Nephron (organoid): ENCODE measurements around the gene MYO3B.

Experiments
- H3K27ac Mint-ChIP-seq, 3 experiments: 2 replicates each; pipeline ENCODE4 v1.8.0; 2020; ENCODE audit warnings: mixed read lengths in 3 of 3, mild to moderate bottlenecking in 2 of 3, moderate library complexity in 1 of 3
- H3K27me3 Mint-ChIP-seq: 2 replicates; pipeline ENCODE4 v1.8.0; 2021; ENCODE audit warnings: low read depth, mild to moderate bottlenecking, moderate library complexity, mixed read lengths
- H3K36me3 Mint-ChIP-seq: 2 replicates; pipeline ENCODE4 v1.8.0; 2020; ENCODE audit warnings: low read depth, mixed read lengths
- H3K4me1 Mint-ChIP-seq: 2 replicates; pipeline ENCODE4 v1.8.0; 2020; ENCODE audit warnings: mixed read lengths
- H3K4me3 Mint-ChIP-seq, 3 experiments: 2 replicates each; pipeline ENCODE4 v1.8.0; 2020; ENCODE audit warnings: mild to moderate bottlenecking in 3 of 3, mixed read lengths in 3 of 3, moderate library complexity in 2 of 3
- H3K9me3 Mint-ChIP-seq: 2 replicates; pipeline ENCODE4 v1.8.0; 2020; ENCODE audit warnings: mixed read lengths
- TF ChIP-seq, protein P1 (sequence below), 3 experiments: fragments of 200-600 bp; sonication (generic); IDR thresholded peaks; one replicate each; pipeline ENCODE4 v1.5.0; 2021; ENCODE audit warnings: antibody characterized with exemption in 3 of 3; ENCODE audit not compliant: unreplicated experiment in 3 of 3

The MYO3B gene

DNA sequence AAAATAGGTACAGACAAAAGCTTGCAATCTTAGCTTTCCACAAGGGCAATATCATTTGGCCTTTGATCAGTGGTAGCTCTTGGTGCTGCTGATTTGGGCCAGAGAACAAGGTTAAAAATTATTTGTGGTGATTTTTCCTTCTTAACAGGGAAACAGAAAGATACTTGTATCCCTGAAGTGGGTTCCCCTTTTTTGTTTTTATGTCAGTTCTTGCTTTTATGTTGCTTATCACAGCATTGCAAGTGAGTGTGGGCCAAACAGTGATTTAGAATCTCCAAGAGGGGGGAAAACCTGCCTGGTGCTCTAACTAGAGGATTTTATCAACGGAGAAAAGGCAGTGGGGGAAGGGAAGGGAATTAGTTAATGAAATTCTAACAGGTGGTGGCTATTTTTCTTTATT, 339.6 kb downstream of the MYO3B start:
- Mint-ChIP-seq H3K4me3 (no peak overlapping the region), H3K36me3 (no peaks in the 10 kb centered on the region), H3K9me3 (no peaks in the 10 kb centered on the region), H3K27me3 (peaks cover 4% of the 10 kb centered on the region), H3K4me1 (peaks cover 24% of the 10 kb centered on the region), H3K27ac (no peak overlapping the region)
- TF ChIP-seq, protein P1, sequence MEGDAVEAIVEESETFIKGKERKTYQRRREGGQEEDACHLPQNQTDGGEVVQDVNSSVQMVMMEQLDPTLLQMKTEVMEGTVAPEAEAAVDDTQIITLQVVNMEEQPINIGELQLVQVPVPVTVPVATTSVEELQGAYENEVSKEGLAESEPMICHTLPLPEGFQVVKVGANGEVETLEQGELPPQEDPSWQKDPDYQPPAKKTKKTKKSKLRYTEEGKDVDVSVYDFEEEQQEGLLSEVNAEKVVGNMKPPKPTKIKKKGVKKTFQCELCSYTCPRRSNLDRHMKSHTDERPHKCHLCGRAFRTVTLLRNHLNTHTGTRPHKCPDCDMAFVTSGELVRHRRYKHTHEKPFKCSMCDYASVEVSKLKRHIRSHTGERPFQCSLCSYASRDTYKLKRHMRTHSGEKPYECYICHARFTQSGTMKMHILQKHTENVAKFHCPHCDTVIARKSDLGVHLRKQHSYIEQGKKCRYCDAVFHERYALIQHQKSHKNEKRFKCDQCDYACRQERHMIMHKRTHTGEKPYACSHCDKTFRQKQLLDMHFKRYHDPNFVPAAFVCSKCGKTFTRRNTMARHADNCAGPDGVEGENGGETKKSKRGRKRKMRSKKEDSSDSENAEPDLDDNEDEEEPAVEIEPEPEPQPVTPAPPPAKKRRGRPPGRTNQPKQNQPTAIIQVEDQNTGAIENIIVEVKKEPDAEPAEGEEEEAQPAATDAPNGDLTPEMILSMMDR (IDR thresholded peaks at IDR 0.05; ENCODE audit: unreplicated experiment in 3 of 3): no peak

DNA sequence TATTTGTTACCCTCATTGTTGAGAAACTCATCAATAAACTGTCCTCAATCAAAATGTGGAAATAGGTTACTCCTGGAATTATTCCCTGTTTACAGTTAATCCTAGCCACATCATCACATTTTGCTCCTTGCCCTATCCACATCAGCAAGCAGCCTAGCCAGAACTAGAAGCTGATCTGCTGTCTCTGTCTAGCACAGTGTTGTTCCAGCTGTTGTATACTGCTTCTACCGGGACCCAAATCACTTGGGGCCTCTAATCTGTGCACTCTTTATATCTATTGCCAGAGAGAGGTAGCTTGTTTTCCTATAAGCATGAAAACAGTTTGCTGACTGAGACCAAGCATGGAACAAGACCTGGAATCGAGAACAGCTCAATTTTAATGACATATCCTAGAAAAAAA, 341.0 kb downstream of the MYO3B start:
- H3K27ac Mint-ChIP-seq: no peak overlapping the region
- H3K4me1 Mint-ChIP-seq: peaks cover 12% of the 10 kb centered on the region
- H3K36me3 Mint-ChIP-seq: no peaks in the 10 kb centered on the region
- TF ChIP-seq, protein P1 (IDR thresholded peaks at IDR 0.05; ENCODE audit: unreplicated experiment in 3 of 3): no peak
- no peak overlapping the region for H3K4me3 Mint-ChIP-seq
- H3K27me3 Mint-ChIP-seq: peaks cover 4% of the 10 kb centered on the region
- H3K9me3 Mint-ChIP-seq: no peaks in the 10 kb centered on the region

DNA sequence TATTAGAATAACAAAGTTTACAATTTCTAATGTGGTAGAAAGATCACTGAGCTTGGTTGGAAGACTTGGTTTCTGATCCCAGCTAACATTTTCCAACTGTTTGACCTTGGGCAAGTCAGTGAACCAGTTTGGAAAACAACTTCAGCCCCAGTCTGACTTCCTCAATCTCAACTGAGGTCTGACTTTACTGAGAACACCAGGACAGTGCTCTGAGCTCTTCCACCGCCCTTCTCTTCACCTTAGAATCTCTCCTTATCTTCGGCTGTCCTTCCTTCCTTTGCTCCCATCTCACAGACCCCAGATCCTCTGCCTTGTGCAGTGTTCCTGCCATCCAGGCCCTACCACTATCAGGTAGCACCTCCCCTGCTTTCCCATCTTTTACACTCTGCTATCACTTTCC, 343.4 kb downstream of the MYO3B start:
- TF ChIP-seq, protein P1 (IDR thresholded peaks at IDR 0.05; ENCODE audit: unreplicated experiment in 3 of 3): no peak
- H3K27me3 Mint-ChIP-seq: peaks cover 4% of the 10 kb centered on the region
- no peak overlapping the region for H3K27ac Mint-ChIP-seq
- no peaks in the 10 kb centered on the region for H3K9me3 Mint-ChIP-seq
- no peak overlapping the region for H3K4me3 Mint-ChIP-seq
- peaks cover 17% of the 10 kb centered on the region for H3K4me1 Mint-ChIP-seq
- H3K36me3 Mint-ChIP-seq: no peaks in the 10 kb centered on the region

- TF ChIP-seq, protein P1 (IDR thresholded peaks at IDR 0.05; ENCODE audit: unreplicated experiment in 3 of 3): no peak
- Mint-ChIP-seq H3K27me3 (peaks cover 4% of the 10 kb centered on the region), H3K36me3 (no peaks in the 10 kb centered on the region), H3K4me3 (no peak overlapping the region), H3K9me3 (no peaks in the 10 kb centered on the region), H3K4me1 (peaks cover 17% of the 10 kb centered on the region), H3K27ac (no peak overlapping the region)
Measured at GRCh38 chr2:170523506-170523905, 345.6 kb downstream of the MYO3B start.

- TF ChIP-seq, protein P1 (IDR thresholded peaks at IDR 0.05; ENCODE audit: unreplicated experiment in 3 of 3): no peak
- Mint-ChIP-seq H3K36me3 (no peaks in the 10 kb centered on the region), H3K4me3 (no peak overlapping the region), H3K27me3 (peaks cover 4% of the 10 kb centered on the region), H3K4me1 (peaks cover 20% of the 10 kb centered on the region), H3K9me3 (no peaks in the 10 kb centered on the region), H3K27ac (peak overlapping the region in 1 of 3 experiments; percentile 35)
Measured at GRCh38 chr2:170524828-170525565, 347.1 kb downstream of the MYO3B start.

DNA sequence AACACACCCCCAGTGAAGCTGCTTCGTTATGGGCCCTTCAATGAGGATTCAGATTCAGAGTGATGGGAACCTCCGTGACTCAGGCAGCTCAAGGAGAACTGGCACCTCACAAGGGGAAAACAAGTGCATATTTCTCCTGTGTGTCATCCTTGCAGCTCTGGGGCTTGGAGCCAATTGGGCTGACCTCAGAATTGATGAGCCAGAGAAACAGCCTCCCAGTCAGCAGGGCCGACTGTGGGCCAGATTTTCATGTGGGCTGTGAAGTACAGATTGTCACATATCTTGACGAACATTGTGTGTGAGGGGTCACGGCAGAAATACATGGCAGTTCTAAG, 347.6 kb downstream of the MYO3B start:
- H3K27me3 Mint-ChIP-seq: peaks cover 8% of the 10 kb centered on the region
- H3K4me1 Mint-ChIP-seq: peaks cover 25% of the 10 kb centered on the region
- H3K4me3 Mint-ChIP-seq: no peak overlapping the region
- H3K27ac Mint-ChIP-seq: peak overlapping the region in 1 of 3 experiments; percentile 35
- no peaks in the 10 kb centered on the region for H3K9me3 Mint-ChIP-seq
- TF ChIP-seq, protein P1 (IDR thresholded peaks at IDR 0.05; ENCODE audit: unreplicated experiment in 3 of 3): no peak
- no peaks in the 10 kb centered on the region for H3K36me3 Mint-ChIP-seq
